ENCODE data around the gene EP400. TPM values are rescaled to one million over a fixed set of nuclear protein-coding genes. Genes with fewer than 3 reads are reported as not detected.

EP400 gene
- total and polyA plus RNA-seq, 4 donors, result 11.4 to 47.8 (median 25.7) TPM

GRCh38 chr12:131920157-131920508, 29.6 kb upstream of the EP400 start:
- TF ChIP-seq CTCF (IDR thresholded peaks at IDR 0.05; ENCODE audit: control extremely low read depth, extremely low read depth), result no peak
- no peak for ATAC-seq (ENCODE audit: insufficient read depth, low FRiP score)
- 95 to 96% methylated on average over 14 of the region's 14 CpGs for WGBS, 2 donors
- Histone ChIP-seq H3K27ac (ENCODE audit: low read depth in 1 of 2, low read length in 1 of 2) (no peak overlapping the region), H3K9ac (ENCODE audit: insufficient read depth in 1 of 2, low read length in 2 of 2) (no peak overlapping the region), H3K9me3 (ENCODE audit: control insufficient read depth in 4 of 4, insufficient read depth in 3 of 4, low read length in 3 of 4) (no peaks in the 10 kb centered on the region), H3K4me1 (ENCODE audit: control insufficient read depth in 5 of 5, insufficient read depth in 5 of 5, low read length in 5 of 5) (no peaks in the 10 kb centered on the region), H3K4me3 (no peak overlapping the region), H3K27me3 (ENCODE audit: control insufficient read depth in 3 of 3, insufficient read depth in 3 of 3, low read length in 2 of 3) (no peaks in the 10 kb centered on the region), H3K36me3 (ENCODE audit: control insufficient read depth in 4 of 4, insufficient read depth in 4 of 4, low read length in 4 of 4) (peaks cover 0 to 65% (median 14%) of the 10 kb centered on the region in 4 donors)
- no peak for DNase-seq

GRCh38 chr12:131920902-131921840, 28.6 kb upstream of the EP400 start:
- TF ChIP-seq CTCF (IDR thresholded peaks at IDR 0.05; ENCODE audit: control extremely low read depth, extremely low read depth), result no peak
- Histone ChIP-seq H3K4me1 (ENCODE audit: control insufficient read depth in 5 of 5, insufficient read depth in 5 of 5, low read length in 5 of 5) (no peaks in the 10 kb centered on the region), H3K9ac (ENCODE audit: insufficient read depth in 1 of 2, low read length in 2 of 2) (no peak overlapping the region), H3K9me3 (ENCODE audit: control insufficient read depth in 4 of 4, insufficient read depth in 3 of 4, low read length in 3 of 4) (no peaks in the 10 kb centered on the region), H3K27ac (ENCODE audit: low read depth in 1 of 2, low read length in 1 of 2) (no peak overlapping the region), H3K27me3 (ENCODE audit: control insufficient read depth in 3 of 3, insufficient read depth in 3 of 3, low read length in 2 of 3) (no peaks in the 10 kb centered on the region), H3K36me3 (ENCODE audit: control insufficient read depth in 4 of 4, insufficient read depth in 4 of 4, low read length in 4 of 4) (peaks cover 0 to 55% (median 11%) of the 10 kb centered on the region in 4 donors), H3K4me3 (no peak overlapping the region)
- DNase-seq (no peak), ATAC-seq (ENCODE audit: insufficient read depth, low FRiP score) (no peak)
- 93% methylated on average over 32 to 35 of the region's 35 CpGs for WGBS, 2 donors

GRCh38 chr12:131921866-131922769, 27.6 kb upstream of the EP400 start:
- H3K9me3 ChIP-seq (ENCODE audit: control insufficient read depth in 4 of 4, insufficient read depth in 3 of 4, low read length in 3 of 4), result no peaks in the 10 kb centered on the region
- no peaks in the 10 kb centered on the region for H3K4me1 ChIP-seq (ENCODE audit: control insufficient read depth in 5 of 5, insufficient read depth in 5 of 5, low read length in 5 of 5)
- 85% methylated on average over 29 of the region's 29 CpGs for WGBS, 2 donors
- TF ChIP-seq CTCF (IDR thresholded peaks at IDR 0.05; ENCODE audit: control extremely low read depth, extremely low read depth), result no peak
- no peak for DNase-seq
- no peak overlapping the region for H3K4me3 ChIP-seq
- no peak overlapping the region for H3K27ac ChIP-seq (ENCODE audit: low read depth in 1 of 2, low read length in 1 of 2)
- H3K9ac ChIP-seq (ENCODE audit: insufficient read depth in 1 of 2, low read length in 2 of 2), result no peak overlapping the region
- no peaks in the 10 kb centered on the region for H3K27me3 ChIP-seq (ENCODE audit: control insufficient read depth in 3 of 3, insufficient read depth in 3 of 3, low read length in 2 of 3)
- peaks cover 0 to 48% (median 7%) of the 10 kb centered on the region in 4 donors for H3K36me3 ChIP-seq (ENCODE audit: control insufficient read depth in 4 of 4, insufficient read depth in 4 of 4, low read length in 4 of 4)
- ATAC-seq (ENCODE audit: insufficient read depth, low FRiP score), result no peak
